ENCODE measurements around the gene DCAF10.
A peak's percentile ranks its signal among the peaks of the same experiment; 100 is the strongest.
"Not testable (repeated sequence)": the region's sequence is repeated elsewhere in the genome, so short reads cannot be mapped to it uniquely, and the experiment has no call there.

DCAF10 gene

GRCh38 chr9:37908698-37909186 lies 108.1 kb downstream of the DCAF10 start:
- no peak for DNase-seq (ENCODE audit: low read depth)

GRCh38 chr9:37909326-37909725 lies 108.7 kb downstream of the DCAF10 start:
- DNase-seq (ENCODE audit: low read depth) = no peak

GRCh38 chr9:37909836-37910235 lies 109.2 kb downstream of the DCAF10 start:
- DNase-seq (ENCODE audit: low read depth) = not testable (repeated sequence)

GRCh38 chr9:37910271-37910670 lies 109.7 kb downstream of the DCAF10 start:
- DNase-seq (ENCODE audit: low read depth) = no peak

DNA sequence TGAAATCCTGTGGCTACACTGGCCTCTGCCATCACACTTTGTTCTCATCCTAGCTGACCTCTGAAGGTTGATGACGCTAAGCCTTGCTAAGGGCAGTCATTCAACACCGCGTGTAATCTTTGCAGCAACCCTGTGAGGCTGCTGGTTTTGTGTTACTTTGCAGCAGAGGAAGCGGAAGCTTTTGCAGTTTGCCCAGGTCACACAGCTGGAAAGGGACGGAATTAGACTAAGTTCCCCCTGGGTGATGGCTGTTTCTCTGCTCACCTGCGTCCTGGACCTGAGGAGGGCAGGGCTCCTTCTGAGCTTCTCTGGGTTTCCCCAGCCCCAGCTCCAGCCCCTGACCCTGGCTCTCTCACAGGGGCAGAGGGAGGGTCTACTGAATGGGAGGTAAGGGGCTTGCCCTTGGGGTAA lies 110.7 kb downstream of the DCAF10 start:
- no peak for DNase-seq (ENCODE audit: low read depth)

GRCh38 chr9:37913480-37914153 lies 113.0 kb downstream of the DCAF10 start:
- peak; percentile 69 for DNase-seq (ENCODE audit: low read depth)

DNA sequence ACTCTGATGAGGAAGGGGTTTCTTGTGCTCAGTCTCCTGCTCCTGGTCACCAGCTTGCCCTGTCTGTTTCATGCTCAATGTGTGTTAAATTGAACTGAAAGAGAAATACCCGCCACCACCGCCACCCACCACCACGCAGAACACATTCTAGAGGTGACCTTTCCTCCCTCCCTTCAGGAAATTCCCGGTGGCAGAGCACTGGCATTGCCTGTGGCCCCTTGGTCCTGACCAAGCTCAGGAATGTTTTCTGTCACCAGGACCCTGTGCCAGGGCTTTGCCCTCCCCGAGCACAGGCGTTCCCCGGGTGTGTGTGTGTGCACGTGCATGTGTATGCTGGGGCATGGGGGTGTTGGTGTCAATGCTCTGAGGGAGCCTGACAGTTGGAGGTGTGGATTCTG lies 113.6 kb downstream of the DCAF10 start:
- no peak for DNase-seq (ENCODE audit: low read depth)

GRCh38 chr9:37914701-37915358 lies 114.2 kb downstream of the DCAF10 start:
- no peak for DNase-seq (ENCODE audit: low read depth)

DNA sequence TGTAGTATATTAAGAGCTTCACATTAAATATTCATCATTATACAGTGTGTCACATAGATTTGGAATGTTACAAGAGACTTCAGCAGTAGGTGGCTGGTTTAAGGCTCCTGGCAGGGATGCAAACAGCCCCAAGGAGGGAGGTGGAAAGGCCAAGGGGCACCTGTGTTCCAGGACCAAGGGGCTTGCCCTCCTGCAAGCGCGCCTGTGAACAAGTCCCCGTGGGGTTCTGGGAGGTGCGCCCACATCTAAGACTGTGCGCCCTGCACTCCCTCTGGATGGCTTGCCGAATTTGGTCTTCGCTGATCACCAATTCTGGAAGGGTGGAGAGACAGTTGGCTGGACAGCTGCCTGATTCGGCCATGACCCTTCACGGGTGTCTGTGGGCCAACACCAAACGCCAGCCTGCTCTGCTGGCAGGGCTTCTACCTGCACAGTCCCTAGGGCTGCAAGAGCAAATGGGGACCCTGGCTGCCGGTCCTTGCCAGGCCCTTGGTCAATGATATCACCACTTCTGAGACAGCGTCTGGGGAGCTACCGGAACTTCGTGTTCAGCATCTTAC lies 115.4 kb downstream of the DCAF10 start:
- DNase-seq (ENCODE audit: low read depth) = no peak

- DNase-seq (ENCODE audit: low read depth) = no peak
Observed at GRCh38 chr9:37916471-37917312, 116.1 kb downstream of the DCAF10 start.

All from stimulated activated CD8-positive, alpha-beta memory T cell treated with anti-CD3 and anti-CD28 coated beads, Interleukin-4, amount 100 ng/mL, for 24 hours (primary cell).